Loucy (cell line): Measurements from ENCODE around the gene LAPTM4A.

Experiments
- EZH2phosphoT487 ChIP-seq: fragments of 200-600 bp; IDR thresholded peaks from 2 replicates; pipeline ENCODE4 v1.6.1; 2018; ENCODE audit warnings: antibody characterized with exemption, mild to moderate bottlenecking, moderate library complexity, borderline replicate concordance
- TF ChIP-seq, protein P1 (sequence below): fragments of 200-600 bp; sonication (generic); conservative IDR thresholded peaks from 2 replicates; pipeline ENCODE4 v1.5.1; 2014; ENCODE audit warnings: mild to moderate bottlenecking, antibody characterized with exemption, low read length

DNA sequence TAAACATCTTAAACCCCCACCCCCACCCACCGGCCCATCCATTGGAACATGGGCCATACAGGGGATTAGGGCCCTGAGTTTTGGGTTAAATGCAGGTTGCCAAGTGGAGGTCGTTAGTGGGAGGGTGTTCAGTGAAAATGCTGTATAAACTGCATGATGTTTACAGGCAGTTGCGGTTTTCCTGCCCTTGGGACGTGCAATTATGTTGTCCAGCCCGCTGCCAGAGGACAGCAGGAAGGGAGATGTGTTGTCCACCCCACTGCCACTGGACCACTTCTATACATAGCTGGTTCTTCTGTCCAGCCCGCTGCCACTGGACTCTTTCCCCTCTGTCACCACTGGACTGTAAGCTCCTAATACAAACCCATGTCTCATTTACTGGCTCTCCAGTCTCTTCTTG is 2.7 kb upstream of the LAPTM4A start:
- TF ChIP-seq, protein P1, sequence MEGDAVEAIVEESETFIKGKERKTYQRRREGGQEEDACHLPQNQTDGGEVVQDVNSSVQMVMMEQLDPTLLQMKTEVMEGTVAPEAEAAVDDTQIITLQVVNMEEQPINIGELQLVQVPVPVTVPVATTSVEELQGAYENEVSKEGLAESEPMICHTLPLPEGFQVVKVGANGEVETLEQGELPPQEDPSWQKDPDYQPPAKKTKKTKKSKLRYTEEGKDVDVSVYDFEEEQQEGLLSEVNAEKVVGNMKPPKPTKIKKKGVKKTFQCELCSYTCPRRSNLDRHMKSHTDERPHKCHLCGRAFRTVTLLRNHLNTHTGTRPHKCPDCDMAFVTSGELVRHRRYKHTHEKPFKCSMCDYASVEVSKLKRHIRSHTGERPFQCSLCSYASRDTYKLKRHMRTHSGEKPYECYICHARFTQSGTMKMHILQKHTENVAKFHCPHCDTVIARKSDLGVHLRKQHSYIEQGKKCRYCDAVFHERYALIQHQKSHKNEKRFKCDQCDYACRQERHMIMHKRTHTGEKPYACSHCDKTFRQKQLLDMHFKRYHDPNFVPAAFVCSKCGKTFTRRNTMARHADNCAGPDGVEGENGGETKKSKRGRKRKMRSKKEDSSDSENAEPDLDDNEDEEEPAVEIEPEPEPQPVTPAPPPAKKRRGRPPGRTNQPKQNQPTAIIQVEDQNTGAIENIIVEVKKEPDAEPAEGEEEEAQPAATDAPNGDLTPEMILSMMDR: no peak
- no peak for TF ChIP-seq EZH2phosphoT487
